Effector memory CD4-positive, alpha-beta T cell (primary cell): ENCODE results near the gene MPV17L.
"Not testable (repeated sequence)": the region's sequence is repeated elsewhere in the genome, so short reads cannot be mapped to it uniquely, and the experiment has no call there.

Experiments
- DNase-seq, 3 donors: peaks; one replicate each; pipeline ENCODE4 v3.0.0-alpha.2; 2020
- H3K27ac ChIP-seq: 2 replicates; pipeline ENCODE4 v1.7.0; 2013; ENCODE audit warnings: mild to moderate bottlenecking, low read length, moderate library complexity; ENCODE audit not compliant: insufficient read depth, poor library complexity, severe bottlenecking
- H3K27me3 ChIP-seq: replicated peaks from 2 replicates; pipeline ENCODE4 v1.7.0; 2013; ENCODE audit warnings: mild to moderate bottlenecking, low read length; ENCODE audit not compliant: insufficient read depth, control insufficient read depth, poor library complexity, severe bottlenecking
- H3K36me3 ChIP-seq: 2 replicates; pipeline ENCODE4 v1.7.0; 2013; ENCODE audit warnings: mild to moderate bottlenecking, low read length, moderate library complexity; ENCODE audit not compliant: control insufficient read depth, insufficient read depth
- H3K4me1 ChIP-seq: 2 replicates; pipeline ENCODE4 v1.7.0; 2013; ENCODE audit warnings: low read length, mild to moderate bottlenecking; ENCODE audit not compliant: control insufficient read depth, insufficient read depth, poor library complexity, severe bottlenecking
- H3K4me3 ChIP-seq: 2 replicates; pipeline ENCODE4 v1.7.0; 2013; ENCODE audit warnings: low read length, low read depth, mild to moderate bottlenecking; ENCODE audit not compliant: insufficient read depth, poor library complexity, severe bottlenecking
- H3K9me3 ChIP-seq: 2 replicates; pipeline ENCODE4 v1.7.0; 2013; ENCODE audit warnings: mild to moderate bottlenecking, low read length, moderate library complexity; ENCODE audit not compliant: control insufficient read depth

The MPV17L gene

DNA sequence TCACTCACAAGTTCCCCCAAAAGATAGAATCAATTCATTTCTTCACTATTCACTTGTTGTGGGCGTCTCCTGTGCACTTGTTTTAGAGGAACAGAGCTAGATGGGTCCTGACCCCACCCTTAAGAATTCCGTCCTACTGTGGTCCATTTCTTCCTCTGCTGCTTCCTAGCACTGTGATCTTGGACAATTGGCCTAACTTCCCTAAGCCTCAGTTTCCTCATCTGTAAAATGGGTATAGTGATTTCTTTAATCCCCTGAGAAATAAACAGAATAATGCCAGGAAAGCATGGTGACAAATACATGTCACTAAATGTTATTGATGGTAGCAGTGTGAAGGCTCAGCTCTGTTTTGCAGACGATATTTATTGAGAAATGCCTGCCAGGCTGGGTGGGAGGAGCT lies 48.7 kb downstream of the MPV17L start:
- no peaks in the 10 kb centered on the region for H3K4me1 ChIP-seq
- no peak for DNase-seq

DNA sequence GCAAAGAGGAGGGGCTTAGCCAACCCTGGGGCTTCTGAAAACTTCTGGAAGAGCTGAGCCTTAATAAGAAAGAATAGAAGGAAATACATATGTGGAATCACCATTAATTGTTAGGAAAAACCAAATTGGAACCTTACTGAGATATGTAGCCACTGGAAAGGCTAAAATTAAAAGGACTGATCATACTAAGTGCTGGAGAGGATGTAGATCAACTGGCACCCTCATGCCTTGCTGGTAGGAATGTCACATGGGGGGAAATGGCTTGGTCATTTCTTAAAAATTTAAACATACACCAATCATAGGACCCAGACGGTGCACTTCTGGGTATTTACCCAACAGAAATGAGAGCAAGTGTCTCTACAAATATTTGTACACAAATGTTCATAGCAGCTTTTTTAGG lies 49.9 kb downstream of the MPV17L start:
- no peak for DNase-seq
- Histone ChIP-seq H3K27ac (no peak overlapping the region), H3K4me1 (no peaks in the 10 kb centered on the region), H3K36me3 (no peaks in the 10 kb centered on the region), H3K4me3 (no peak overlapping the region), H3K27me3 (no peaks in the 10 kb centered on the region), H3K9me3 (no peaks in the 10 kb centered on the region)

More for the DNA sequence above, 48.7 kb downstream of the MPV17L start:
- Histone ChIP-seq H3K4me3 (no peak overlapping the region), H3K27me3 (no peaks in the 10 kb centered on the region), H3K9me3 (no peaks in the 10 kb centered on the region), H3K27ac (no peak overlapping the region), H3K36me3 (no peaks in the 10 kb centered on the region)

DNA sequence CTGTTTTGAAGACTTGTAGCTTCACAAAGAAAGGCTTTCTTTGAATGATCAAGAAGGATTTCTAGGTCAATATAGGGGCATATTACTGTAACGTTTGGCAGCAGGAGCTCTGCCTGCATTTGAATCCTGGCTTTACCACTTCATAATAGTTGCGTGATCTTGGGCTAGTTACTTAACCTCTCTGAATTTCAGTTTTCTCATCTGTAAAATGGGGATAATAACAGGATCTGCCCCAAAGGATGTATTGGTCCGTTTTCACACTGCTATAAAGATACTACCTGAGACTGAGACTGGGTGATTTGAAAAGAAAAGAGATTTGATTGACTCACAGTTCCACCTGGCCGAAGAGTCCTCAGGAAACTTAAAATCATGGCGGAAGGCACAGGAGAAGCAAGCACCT lies 51.3 kb downstream of the MPV17L start:
- H3K4me3 ChIP-seq, result no peak overlapping the region
- H3K36me3 ChIP-seq, result no peaks in the 10 kb centered on the region
- no peaks in the 10 kb centered on the region for H3K27me3 ChIP-seq
- DNase-seq, result no peak
- H3K4me1 ChIP-seq, result no peaks in the 10 kb centered on the region
- H3K27ac ChIP-seq, result no peak overlapping the region
- no peaks in the 10 kb centered on the region for H3K9me3 ChIP-seq

DNA sequence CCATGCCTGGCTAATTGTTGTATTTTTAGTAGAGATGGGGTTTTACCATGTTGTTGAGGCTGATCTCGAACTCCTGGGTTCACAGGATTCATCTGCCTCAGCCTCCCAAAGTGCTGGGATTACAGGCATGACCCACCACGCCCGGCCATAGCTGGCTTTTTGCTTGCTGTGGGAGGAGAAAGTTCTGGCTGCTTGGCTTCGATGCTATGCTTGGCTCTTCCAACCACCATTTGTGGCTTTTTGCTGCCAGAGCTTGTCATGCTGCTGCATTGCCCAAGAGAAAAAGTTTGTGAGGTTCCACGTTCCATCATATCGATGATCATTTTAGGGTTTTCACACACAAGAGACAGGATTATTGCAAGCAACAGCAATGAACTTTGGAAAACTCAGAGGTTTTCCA lies 55.1 kb downstream of the MPV17L start:
- Histone ChIP-seq H3K4me3 (no peak overlapping the region), H3K9me3 (no peaks in the 10 kb centered on the region)
- DNase-seq, result no peak

DNA sequence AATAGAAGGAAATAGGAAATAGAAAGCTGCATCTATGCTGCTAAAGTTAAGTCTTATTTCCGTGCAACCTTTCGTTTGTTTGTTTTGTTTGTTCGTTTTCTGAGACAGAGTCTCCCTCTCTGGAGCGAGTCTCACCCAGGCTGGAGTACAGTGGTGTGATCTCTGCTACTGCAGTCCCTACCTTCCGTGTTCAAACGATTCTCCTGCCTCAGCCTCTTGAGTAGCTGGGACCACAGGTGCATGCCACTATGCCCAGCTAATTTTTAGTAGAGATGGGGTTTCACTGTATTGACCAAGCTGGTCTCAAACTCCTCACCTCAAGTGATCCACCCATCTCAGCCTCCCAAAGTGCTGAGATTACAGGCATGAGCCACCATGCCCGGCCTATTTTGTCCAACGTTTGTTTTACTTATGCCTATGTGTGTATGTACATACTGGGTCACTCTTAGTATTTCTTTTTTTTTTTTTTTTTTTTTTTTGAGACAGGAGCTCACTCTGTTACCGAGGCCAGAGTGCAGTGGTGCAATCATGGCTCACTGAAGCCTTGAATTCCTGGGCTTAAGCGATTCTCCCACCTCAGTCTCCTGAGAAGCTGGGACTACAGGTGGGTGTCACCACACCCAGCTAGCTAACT lies 55.7 kb downstream of the MPV17L start:
- Histone ChIP-seq H3K9me3 (no peaks in the 10 kb centered on the region), H3K4me3 (no peak overlapping the region), H3K27ac (no peak overlapping the region), H3K4me1 (no peaks in the 10 kb centered on the region), H3K27me3 (no peaks in the 10 kb centered on the region), H3K36me3 (no peaks in the 10 kb centered on the region)
- DNase-seq, result no peak

More for the DNA sequence above, 55.1 kb downstream of the MPV17L start:
- Histone ChIP-seq H3K36me3 (no peaks in the 10 kb centered on the region), H3K4me1 (no peaks in the 10 kb centered on the region), H3K27ac (no peak overlapping the region), H3K27me3 (no peaks in the 10 kb centered on the region)

DNA sequence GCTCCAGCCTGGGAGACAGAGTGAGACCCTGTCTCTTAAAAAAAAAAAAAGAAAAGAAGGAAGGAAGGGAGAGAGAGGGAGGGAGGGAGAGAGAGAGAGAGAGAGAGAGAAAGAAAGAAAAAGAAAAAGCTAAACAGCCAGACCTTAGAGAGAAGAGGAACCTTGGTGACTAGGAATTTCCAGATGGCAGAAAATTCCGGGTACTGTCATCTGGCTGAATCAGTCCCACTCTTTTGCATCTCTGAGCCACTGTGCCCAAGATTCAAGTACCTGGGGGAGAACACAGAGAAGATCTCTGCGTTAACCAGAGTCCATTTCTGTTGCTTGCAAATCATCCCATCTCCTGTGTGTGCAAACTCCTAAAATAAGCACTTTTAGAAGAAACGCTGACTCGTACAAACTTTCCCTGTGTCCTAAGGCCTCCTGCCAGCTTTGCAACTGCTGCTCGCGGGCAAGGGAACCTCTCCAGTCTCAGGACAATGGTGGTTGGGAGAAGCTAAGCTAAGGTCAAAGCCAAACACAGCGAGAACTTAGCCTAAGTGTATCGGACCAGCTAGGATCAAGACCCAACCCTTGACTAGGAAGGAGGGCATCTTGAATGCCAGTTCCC lies 56.8 kb downstream of the MPV17L start:
- Histone ChIP-seq H3K27ac (no peak overlapping the region), H3K9me3 (no peaks in the 10 kb centered on the region), H3K27me3 (no peaks in the 10 kb centered on the region), H3K36me3 (no peaks in the 10 kb centered on the region), H3K4me1 (no peaks in the 10 kb centered on the region), H3K4me3 (no peak overlapping the region)
- no peak for DNase-seq

DNA sequence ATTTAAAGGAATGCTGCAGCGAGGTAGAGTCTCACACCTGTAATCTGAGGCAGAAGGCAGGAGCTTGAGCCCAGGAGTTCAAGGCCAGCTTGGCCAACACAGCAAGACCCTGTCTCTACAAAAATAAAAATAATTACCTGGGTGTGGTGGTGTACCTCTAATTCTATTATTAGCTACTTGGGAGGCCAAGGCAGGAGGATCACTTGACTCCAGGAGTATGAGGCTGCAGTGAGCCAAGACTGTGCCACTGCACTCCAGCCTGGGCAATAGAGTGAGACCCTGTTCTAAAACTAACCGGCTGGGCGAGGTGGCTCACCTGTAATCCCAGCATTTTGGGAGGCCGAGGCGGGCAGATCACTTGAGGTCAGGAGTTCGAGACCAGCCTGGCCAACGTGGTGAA lies 57.7 kb downstream of the MPV17L start:
- not testable (repeated sequence) for H3K36me3 ChIP-seq, H3K9me3 ChIP-seq, H3K4me3 ChIP-seq, H3K27me3 ChIP-seq, H3K4me1 ChIP-seq, DNase-seq, H3K27ac ChIP-seq

DNA sequence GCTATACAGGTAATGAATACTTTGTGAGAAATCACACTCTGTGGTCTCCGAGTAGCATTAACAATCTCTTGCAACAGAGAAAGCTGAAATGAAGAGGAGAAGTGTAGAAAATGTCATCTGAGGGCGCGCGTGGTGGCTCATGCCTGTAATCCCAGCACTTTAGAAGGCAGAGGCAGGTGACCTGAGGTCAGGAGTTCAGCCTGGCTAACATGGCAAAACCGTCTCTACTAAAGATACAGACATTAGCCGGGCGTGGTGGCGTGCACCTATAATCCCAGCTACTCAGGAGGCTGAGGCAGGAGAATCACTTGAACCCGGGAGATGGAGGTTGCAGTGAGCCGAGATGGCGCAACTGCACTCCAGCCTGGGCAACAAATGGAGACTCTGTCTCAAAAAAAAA lies 59.4 kb downstream of the MPV17L start:
- not testable (repeated sequence) for H3K9me3 ChIP-seq, H3K36me3 ChIP-seq, H3K27ac ChIP-seq, H3K4me3 ChIP-seq, DNase-seq, H3K27me3 ChIP-seq, H3K4me1 ChIP-seq

DNA sequence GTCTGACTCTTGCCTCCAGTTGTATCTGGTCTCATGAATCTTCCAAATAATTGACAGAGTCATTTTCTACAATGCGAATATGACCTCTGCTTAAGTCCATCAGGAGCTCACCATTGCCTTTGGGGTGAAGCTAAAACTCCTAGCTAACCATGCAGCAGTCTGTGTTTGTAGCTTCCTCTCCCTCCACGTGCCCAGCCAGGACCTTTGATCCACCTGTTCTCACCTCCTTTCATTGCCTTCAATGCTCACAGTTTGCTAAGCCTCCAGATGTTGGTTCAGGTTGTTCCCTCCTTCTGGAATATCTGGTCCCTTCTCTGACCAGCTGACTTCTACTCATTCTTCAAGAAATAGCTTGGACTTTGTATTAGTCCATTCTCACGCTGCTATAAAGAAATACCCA lies 61.8 kb downstream of the MPV17L start:
- Histone ChIP-seq H3K27me3 (no peaks in the 10 kb centered on the region), H3K4me3 (no peak overlapping the region), H3K4me1 (no peaks in the 10 kb centered on the region), H3K27ac (no peak overlapping the region), H3K36me3 (no peaks in the 10 kb centered on the region), H3K9me3 (no peaks in the 10 kb centered on the region)
- no peak for DNase-seq

DNA sequence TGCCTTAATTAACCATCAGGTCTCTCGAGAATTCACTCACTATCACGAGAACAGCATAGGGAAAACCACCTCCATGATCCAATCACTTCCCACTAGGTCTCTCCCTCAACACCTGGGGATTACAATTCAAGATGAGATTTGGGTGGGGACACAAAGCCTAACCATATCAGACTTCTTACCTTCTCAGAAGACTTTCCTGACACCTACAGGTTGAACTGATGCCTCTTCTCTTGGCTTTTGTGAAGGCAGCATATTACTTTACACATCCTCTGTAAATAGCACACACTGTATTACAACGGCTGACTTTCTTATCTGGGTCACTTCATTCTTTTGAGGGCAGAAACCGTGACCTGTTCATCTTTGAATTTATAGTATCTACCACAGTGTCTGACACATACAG lies 62.4 kb downstream of the MPV17L start:
- no peaks in the 10 kb centered on the region for H3K9me3 ChIP-seq
- no peaks in the 10 kb centered on the region for H3K27me3 ChIP-seq
- no peak for DNase-seq
- H3K27ac ChIP-seq, result no peak overlapping the region
- H3K36me3 ChIP-seq, result no peaks in the 10 kb centered on the region
- H3K4me3 ChIP-seq, result no peak overlapping the region
- no peaks in the 10 kb centered on the region for H3K4me1 ChIP-seq
